Ascending aorta (tissue), 2 donors: ENCODE results near the gene USF1. TPM values are rescaled to one million over a fixed set of nuclear protein-coding genes. Genes with fewer than 3 reads are reported as not detected.

Experiments used
- DNase-seq, 2 donors: peaks; one replicate each; pipeline ENCODE4 v3.0.0-alpha.2; 2019; ENCODE audit warnings: low spot score in 2 of 2
- H3K27ac ChIP-seq, 2 donors: fragments of 200-600 bp; sonication (generic); one replicate each; pipeline ENCODE4 v1.5.1; 2016 to 2017; ENCODE audit warnings: mild to moderate bottlenecking in 1 of 2
- H3K27me3 ChIP-seq: fragments of 200-600 bp; sonication (generic); one replicate; pipeline ENCODE4 v1.5.1; 2017
- H3K36me3 ChIP-seq, 2 donors: fragments of 200-600 bp; sonication (generic); one replicate each; pipeline ENCODE4 v1.5.1; 2016
- H3K4me1 ChIP-seq, 2 donors: fragments of 200-600 bp; sonication (generic); one replicate each; pipeline ENCODE4 v1.5.1; 2016 to 2017; ENCODE audit warnings: mild to moderate bottlenecking in 1 of 2
- H3K4me3 ChIP-seq, 2 donors: fragments of 200-600 bp; sonication (generic); one replicate each; pipeline ENCODE4 v1.5.1; 2016 to 2017; ENCODE audit warnings: mild to moderate bottlenecking in 1 of 2
- H3K9me3 ChIP-seq, 2 donors: fragments of 200-600 bp; sonication (generic); one replicate each; pipeline ENCODE4 v1.5.1; 2016
- intact Hi-C: fragments of 100-400 bp; cut with DNase I; formaldehyde crosslinking; loops from one replicate; pipeline ENCODE4 v1.15.1; 2023
- total RNA-seq: library from RNA; depleted of rRNA; stranded (reverse); fragments of >200 nt; gene quantifications from one replicate; pipeline ENCODE4 v1.1.0, GENCODE V29; 2016
- TF ChIP-seq, protein P1 (sequence below), 3 experiments: fragments of 200-600 bp in 2 of 3; fragments of 450-650 bp in 1 of 3; sonication (generic) in 2 of 3; IDR thresholded peaks; one replicate each; pipeline ENCODE4 v1.5.1; 2016 to 2019; ENCODE audit warnings: antibody characterized with exemption in 3 of 3, mild to moderate bottlenecking in 1 of 3, moderate library complexity in 1 of 3

USF1 gene
- total RNA-seq, 1 donor from 2014 or later: 68.5 TPM

DNA sequence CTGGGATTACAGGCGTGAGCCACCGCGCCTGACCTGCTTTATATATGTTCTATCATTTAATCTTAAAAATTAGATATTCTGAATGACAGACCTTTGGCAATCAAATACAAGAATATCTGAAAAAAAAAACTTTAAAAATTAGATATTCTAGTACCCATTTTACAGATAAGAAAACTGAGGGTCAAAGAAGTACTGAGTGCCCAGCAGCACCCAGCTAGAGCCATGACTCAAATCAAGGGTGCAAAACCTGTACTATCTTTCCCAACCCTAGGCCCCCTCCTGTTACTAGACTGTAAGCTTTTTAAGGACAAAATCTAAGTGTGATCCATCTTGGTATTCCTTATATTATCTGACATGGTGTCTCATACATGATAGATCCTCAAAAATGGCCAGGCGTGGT lies 15.6 kb upstream of the USF1 start:
- TF ChIP-seq, protein P1, sequence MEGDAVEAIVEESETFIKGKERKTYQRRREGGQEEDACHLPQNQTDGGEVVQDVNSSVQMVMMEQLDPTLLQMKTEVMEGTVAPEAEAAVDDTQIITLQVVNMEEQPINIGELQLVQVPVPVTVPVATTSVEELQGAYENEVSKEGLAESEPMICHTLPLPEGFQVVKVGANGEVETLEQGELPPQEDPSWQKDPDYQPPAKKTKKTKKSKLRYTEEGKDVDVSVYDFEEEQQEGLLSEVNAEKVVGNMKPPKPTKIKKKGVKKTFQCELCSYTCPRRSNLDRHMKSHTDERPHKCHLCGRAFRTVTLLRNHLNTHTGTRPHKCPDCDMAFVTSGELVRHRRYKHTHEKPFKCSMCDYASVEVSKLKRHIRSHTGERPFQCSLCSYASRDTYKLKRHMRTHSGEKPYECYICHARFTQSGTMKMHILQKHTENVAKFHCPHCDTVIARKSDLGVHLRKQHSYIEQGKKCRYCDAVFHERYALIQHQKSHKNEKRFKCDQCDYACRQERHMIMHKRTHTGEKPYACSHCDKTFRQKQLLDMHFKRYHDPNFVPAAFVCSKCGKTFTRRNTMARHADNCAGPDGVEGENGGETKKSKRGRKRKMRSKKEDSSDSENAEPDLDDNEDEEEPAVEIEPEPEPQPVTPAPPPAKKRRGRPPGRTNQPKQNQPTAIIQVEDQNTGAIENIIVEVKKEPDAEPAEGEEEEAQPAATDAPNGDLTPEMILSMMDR (IDR thresholded peaks at IDR 0.05): no peak
- intact Hi-C loops: no loop called here
- Histone ChIP-seq H3K4me3 (no peak overlapping the region), H3K27me3 (no peaks in the 10 kb centered on the region), H3K27ac (no peak overlapping the region), H3K9me3 (no peaks in the 10 kb centered on the region), H3K36me3 (no peaks in the 10 kb centered on the region), H3K4me1 (no peaks in the 10 kb centered on the region)
- DNase-seq: no peak

DNA sequence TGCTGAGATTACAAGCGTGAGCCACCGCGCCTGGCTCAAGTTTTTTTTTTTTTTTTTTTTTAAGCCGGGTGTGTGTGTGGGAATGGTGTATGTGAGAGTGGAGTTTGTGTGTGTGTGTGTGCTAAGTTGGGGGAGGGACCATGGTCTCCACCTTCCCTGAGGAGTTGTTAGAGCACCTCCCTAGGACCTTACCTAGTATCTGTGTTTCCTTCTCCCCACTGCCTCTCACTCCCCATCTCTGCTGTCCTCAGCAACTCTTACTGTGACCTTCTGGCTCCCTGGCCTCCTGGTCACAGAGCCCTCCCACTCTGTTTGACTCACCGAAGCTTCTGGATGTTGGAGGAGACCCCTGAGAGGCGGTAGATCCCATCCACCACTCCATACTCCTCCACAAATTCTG lies 13.5 kb upstream of the USF1 start:
- Histone ChIP-seq H3K4me3 (no peak overlapping the region), H3K27me3 (no peaks in the 10 kb centered on the region), H3K36me3 (no peaks in the 10 kb centered on the region), H3K4me1 (no peaks in the 10 kb centered on the region), H3K27ac (no peak overlapping the region), H3K9me3 (no peaks in the 10 kb centered on the region)
- DNase-seq: no peak
- intact Hi-C loops: no loop called here
- TF ChIP-seq, protein P1 (IDR thresholded peaks at IDR 0.05): no peak

DNA sequence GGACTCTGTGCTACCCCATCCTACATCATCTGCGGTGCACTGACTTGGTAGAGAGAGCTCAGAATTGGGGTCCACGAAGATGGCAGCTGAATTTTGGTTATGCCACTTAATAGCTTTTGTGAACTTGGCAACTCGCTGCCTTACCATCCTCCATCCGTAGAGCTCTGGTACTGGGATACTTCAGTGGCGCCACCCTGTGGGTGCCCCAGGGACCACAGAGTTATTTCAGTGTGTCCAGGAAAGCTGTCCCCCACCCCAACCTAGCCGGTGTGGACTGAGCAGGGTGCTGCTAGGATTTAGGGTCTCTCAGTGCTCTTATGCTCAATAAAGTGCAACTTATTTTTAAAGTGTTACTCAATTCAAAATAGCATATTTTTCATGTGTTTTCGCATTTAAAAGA lies 9.0 kb upstream of the USF1 start:
- Histone ChIP-seq H3K27ac (no peak overlapping the region), H3K36me3 (no peaks in the 10 kb centered on the region), H3K9me3 (no peaks in the 10 kb centered on the region), H3K4me3 (no peak overlapping the region), H3K27me3 (no peaks in the 10 kb centered on the region), H3K4me1 (no peaks in the 10 kb centered on the region)
- no peak for DNase-seq
- TF ChIP-seq, protein P1 (IDR thresholded peaks at IDR 0.05): no peak
- intact Hi-C loops: no loop called here

DNA sequence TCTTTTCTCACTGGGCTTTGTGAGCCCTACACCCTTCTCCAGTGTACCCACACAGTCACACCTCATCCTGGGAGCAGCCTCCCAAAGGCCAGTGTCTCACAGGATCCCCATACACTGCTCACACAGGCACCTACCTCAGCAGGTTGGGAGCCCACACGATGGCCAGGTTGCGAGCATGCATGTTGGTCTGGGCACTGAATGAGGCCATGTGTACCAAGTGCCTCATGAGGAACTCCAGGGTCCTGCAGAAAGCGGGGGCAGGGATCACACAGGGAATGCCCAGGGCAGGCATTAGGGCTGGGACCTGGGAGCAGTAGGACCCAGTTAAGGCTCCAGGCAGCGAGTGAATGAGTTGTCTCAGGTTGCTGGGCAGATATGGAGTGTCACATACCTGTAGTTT lies 8.5 kb upstream of the USF1 start:
- DNase-seq: no peak
- no peaks in the 10 kb centered on the region for H3K4me1 ChIP-seq
- H3K9me3 ChIP-seq: no peaks in the 10 kb centered on the region
- TF ChIP-seq, protein P1 (IDR thresholded peaks at IDR 0.05): no peak
- H3K27ac ChIP-seq: no peak overlapping the region
- no peaks in the 10 kb centered on the region for H3K36me3 ChIP-seq
- H3K4me3 ChIP-seq: no peak overlapping the region
- no peaks in the 10 kb centered on the region for H3K27me3 ChIP-seq
- intact Hi-C loops: no loop called here

DNA sequence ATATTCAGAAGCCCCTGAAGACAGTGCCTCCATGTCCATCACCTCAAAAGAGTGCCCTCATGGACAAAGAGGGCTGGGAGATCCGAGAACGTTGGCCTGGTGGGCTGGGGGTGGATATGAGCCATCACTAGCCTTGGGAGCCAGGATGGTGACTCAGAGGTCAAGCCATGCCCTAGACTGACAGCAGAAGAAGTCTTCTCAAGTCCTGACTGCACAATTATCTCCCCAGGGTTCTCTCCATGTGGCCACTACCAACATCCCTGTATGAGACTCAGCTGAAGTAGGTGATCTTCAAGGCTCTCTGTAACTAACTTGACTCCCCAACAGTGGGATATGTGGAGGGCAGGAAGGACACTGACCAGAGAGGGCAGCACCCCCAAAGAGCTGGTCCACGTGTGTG lies 7.1 kb upstream of the USF1 start:
- Histone ChIP-seq H3K36me3 (no peaks in the 10 kb centered on the region), H3K4me3 (no peak overlapping the region), H3K27me3 (no peaks in the 10 kb centered on the region), H3K9me3 (no peaks in the 10 kb centered on the region), H3K27ac (no peak overlapping the region), H3K4me1 (no peaks in the 10 kb centered on the region)
- DNase-seq: no peak
- TF ChIP-seq, protein P1 (IDR thresholded peaks at IDR 0.05): no peak
- intact Hi-C loops: no loop called here

DNA sequence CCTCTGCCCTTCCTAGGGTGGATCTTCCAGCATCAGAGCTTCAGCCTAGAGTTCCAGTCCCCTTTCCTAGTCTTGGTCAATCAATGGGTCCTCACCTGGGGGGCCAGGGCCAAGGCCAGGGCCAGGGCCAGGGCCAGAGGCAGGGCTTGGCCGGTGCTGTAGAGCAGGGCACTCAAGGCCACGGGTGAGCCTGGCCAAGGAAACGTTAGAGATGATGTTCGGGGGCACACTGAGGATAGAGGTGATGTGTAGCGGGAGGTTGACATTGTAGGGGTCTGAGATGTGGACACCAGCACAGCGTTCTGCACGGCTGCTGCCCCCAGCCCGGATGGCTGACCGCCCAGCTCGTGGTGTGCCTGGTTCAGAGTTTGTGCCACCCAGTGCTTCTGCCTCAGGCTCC lies 5.4 kb upstream of the USF1 start:
- Histone ChIP-seq H3K36me3 (no peaks in the 10 kb centered on the region), H3K27ac (no peak overlapping the region), H3K9me3 (no peaks in the 10 kb centered on the region), H3K4me3 (no peak overlapping the region), H3K27me3 (no peaks in the 10 kb centered on the region), H3K4me1 (peaks cover 0 to 2% of the 10 kb centered on the region in 2 donors)
- no peak for DNase-seq
- TF ChIP-seq, protein P1 (IDR thresholded peaks at IDR 0.05): no peak
- intact Hi-C loops: no loop called here
